Prostate gland (tissue), 2 donors: ENCODE data around the gene TTLL10. TPM values are rescaled to one million over a fixed set of nuclear protein-coding genes. Genes with fewer than 3 reads are reported as not detected.
"Not testable (repeated sequence)": the region's sequence is repeated elsewhere in the genome, so short reads cannot be mapped to it uniquely, and the experiment has no call there.

Experiments
- DNase-seq: peaks from one replicate; pipeline ENCODE4 v3.0.0-alpha.2; 2019; ENCODE audit warnings: low spot score
- H3K27ac ChIP-seq, 2 donors: fragments of 200-600 bp; sonication (generic); 2 replicates each; pipeline ENCODE4 v1.5.1; 2017 to 2019
- H3K27me3 ChIP-seq: fragments of 200-600 bp; sonication (generic); replicated peaks from 2 replicates; pipeline ENCODE4 v1.5.1; 2019; ENCODE audit not compliant: insufficient read depth
- H3K36me3 ChIP-seq, 2 donors: fragments of 200-600 bp; sonication (generic); 1 replicate in 1 of 2; 2 replicates in 1 of 2; pipeline versions ENCODE4 v1.5.1 to v1.8.1; 2017 to 2019
- H3K4me1 ChIP-seq: fragments of 200-600 bp; sonication (generic); replicated peaks from 2 replicates; pipeline ENCODE4 v1.5.1; 2019
- H3K4me3 ChIP-seq, 2 donors: fragments of 200-600 bp; sonication (generic); 2 replicates each; pipeline ENCODE4 v1.5.1; 2017 to 2019
- H3K9me3 ChIP-seq: fragments of 200-600 bp; sonication (generic); 2 replicates; pipeline ENCODE4 v1.5.1; 2017
- POLR2A ChIP-seq: fragments of 450-650 bp; IDR thresholded peaks from one replicate; pipeline ENCODE4 v1.6.1; 2016; ENCODE audit warnings: antibody characterized with exemption, mild to moderate bottlenecking
- POLR2AphosphoS5 ChIP-seq: sonication (generic); formaldehyde crosslinking; IDR thresholded peaks from one replicate; pipeline ENCODE4 v1.6.1; 2017; ENCODE audit warnings: antibody characterized with exemption
- WGBS: methylation state at CpG from one replicate; pipeline ENCODE4 v1.1.5; 2018; 5-methylcytosine and 5-hydroxymethylcytosine counted together
- intact Hi-C: fragments of 100-400 bp; cut with DNase I; formaldehyde crosslinking; loops from one replicate; pipeline ENCODE4 v1.14.2; 2022
- total RNA-seq, 2 donors: library from RNA; depleted of rRNA; stranded (reverse); fragments of >200 nt; gene quantifications; one replicate each; pipeline ENCODE4 v1.1.0, GENCODE V29; 2016
- TF ChIP-seq, protein P1 (sequence below), 4 experiments: fragments of 200-600 bp in 2 of 4; fragments of 450-650 bp in 2 of 4; sonication (generic) in 2 of 4; IDR thresholded peaks; 1 replicate in 3 of 4; 2 replicates in 1 of 4; pipeline ENCODE4 v1.5.1; 2016 to 2019; ENCODE audit warnings: antibody characterized with exemption in 4 of 4, mild to moderate bottlenecking in 2 of 4, moderate library complexity in 2 of 4

TTLL10 gene
- total RNA-seq, 2 donors from 2014 or later: 0.77 to 7.3 TPM

DNA sequence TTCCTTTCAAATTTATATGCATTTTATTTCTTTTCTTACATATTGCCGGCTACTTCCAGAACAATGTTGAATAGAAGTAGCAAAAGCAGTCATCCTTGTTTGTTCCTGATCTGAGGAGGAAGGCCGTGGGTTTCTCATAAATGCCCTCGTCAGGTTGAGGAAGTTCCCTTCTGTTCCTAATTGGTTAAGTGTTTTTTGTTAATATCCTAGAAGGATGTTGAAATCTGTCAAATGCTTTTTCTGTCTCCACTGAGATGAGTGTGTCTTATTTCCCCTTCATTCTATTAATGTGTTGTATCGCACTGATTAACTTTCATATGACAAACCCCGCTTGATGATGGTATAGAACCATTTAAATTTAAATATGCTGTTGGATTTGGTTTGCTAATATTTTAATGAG is 15.4 kb downstream of the TTLL10 start:
- intact Hi-C loops: no loop called here
- 76% methylated on average over 5 of the region's 5 CpGs for WGBS
- TF ChIP-seq POLR2A: no peak
- TF ChIP-seq, protein P1, sequence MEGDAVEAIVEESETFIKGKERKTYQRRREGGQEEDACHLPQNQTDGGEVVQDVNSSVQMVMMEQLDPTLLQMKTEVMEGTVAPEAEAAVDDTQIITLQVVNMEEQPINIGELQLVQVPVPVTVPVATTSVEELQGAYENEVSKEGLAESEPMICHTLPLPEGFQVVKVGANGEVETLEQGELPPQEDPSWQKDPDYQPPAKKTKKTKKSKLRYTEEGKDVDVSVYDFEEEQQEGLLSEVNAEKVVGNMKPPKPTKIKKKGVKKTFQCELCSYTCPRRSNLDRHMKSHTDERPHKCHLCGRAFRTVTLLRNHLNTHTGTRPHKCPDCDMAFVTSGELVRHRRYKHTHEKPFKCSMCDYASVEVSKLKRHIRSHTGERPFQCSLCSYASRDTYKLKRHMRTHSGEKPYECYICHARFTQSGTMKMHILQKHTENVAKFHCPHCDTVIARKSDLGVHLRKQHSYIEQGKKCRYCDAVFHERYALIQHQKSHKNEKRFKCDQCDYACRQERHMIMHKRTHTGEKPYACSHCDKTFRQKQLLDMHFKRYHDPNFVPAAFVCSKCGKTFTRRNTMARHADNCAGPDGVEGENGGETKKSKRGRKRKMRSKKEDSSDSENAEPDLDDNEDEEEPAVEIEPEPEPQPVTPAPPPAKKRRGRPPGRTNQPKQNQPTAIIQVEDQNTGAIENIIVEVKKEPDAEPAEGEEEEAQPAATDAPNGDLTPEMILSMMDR (IDR thresholded peaks at IDR 0.05): no peak
- TF ChIP-seq POLR2AphosphoS5: no peak

DNA sequence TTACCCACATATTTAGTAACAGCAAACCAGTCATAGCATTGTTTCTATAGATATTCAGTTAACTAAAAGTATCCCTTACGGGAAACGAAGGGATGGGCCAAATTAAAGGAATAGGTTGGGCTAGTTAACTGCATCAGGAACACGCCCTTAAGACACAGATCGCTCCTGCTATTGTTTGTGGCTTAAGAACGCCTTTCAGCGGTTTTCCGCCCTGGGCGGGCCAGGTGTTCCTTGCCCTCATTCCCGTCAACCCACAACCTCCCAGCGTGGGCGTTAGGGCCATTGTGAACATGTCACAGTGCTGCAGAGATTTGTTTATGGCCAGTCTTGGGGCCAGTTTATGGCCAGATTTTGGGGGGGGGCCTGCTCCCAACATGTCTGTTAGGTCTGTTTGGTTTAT is 18.1 kb downstream of the TTLL10 start:
- Histone ChIP-seq H3K4me1 (no peaks in the 10 kb centered on the region), H3K9me3 (no peaks in the 10 kb centered on the region), H3K4me3 (no peak overlapping the region), H3K27ac (no peak overlapping the region), H3K36me3 (no peaks in the 10 kb centered on the region), H3K27me3 (no peaks in the 10 kb centered on the region)
- TF ChIP-seq POLR2AphosphoS5 (no peak), POLR2A (no peak)
- TF ChIP-seq, protein P1 (IDR thresholded peaks at IDR 0.05): no peak
- no peak for DNase-seq
- intact Hi-C loops: no loop called here
- 92% methylated on average over 11 of the region's 11 CpGs for WGBS

More for the DNA sequence above, 15.4 kb downstream of the TTLL10 start:
- no peaks in the 10 kb centered on the region for H3K9me3 ChIP-seq
- no peaks in the 10 kb centered on the region for H3K36me3 ChIP-seq
- no peaks in the 10 kb centered on the region for H3K27me3 ChIP-seq
- H3K4me3 ChIP-seq: no peak overlapping the region
- no peak for DNase-seq
- no peak overlapping the region for H3K27ac ChIP-seq
- no peaks in the 10 kb centered on the region for H3K4me1 ChIP-seq

DNA sequence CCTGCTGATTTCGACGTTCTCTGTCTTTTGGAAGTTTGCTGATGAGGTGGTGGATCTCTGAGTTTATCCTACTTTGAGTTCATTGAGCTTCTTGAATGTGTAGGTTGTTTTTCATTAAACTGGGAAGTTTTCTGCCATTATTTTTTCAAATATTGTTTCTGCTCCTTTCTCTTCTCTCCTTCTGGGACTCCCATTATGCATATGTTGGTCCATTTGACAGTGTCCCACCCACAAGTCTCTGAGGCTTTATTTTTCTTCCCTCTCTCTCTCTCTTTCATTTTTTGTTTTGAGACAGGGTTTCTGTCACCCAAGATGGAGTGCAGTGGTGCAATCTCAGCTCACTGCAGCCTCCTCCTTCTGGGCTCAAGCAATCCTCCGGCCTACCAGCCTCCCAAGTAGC is 21.0 kb downstream of the TTLL10 start:
- intact Hi-C loops: no loop called here
- no peak for DNase-seq

DNA sequence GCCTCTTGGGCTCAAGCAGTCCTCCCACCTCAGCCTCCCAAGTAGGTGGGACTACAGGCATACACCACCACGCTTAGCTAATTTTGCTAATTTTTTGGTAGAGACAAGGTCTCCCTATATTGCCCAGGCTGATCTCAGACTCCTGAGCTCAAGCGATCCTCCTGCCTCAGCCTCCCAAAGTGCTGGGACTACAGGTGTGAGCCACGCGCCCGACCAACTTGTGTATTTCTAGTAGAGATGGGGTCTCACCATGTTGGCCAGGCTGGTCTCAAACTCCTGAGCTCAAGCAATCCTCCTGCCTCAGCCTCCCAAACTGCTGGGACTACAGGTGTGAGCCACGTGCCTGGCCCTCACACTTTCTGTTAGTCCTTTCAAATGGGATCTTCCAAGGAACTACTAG is 22.0 kb downstream of the TTLL10 start:
- H3K27me3 ChIP-seq, H3K27ac ChIP-seq, H3K36me3 ChIP-seq, DNase-seq, H3K4me1 ChIP-seq, intact Hi-C loops, H3K4me3 ChIP-seq, H3K9me3 ChIP-seq: not testable (repeated sequence)
- 94% methylated on average over 6 of the region's 6 CpGs for WGBS

More for the DNA sequence above, 21.0 kb downstream of the TTLL10 start:
- Histone ChIP-seq H3K27ac (no peak overlapping the region), H3K9me3 (no peaks in the 10 kb centered on the region), H3K4me3 (no peak overlapping the region), H3K4me1 (no peaks in the 10 kb centered on the region), H3K36me3 (no peaks in the 10 kb centered on the region), H3K27me3 (no peaks in the 10 kb centered on the region)
- 96% methylated on average over 3 of the region's 3 CpGs for WGBS
- TF ChIP-seq POLR2A (no peak), POLR2AphosphoS5 (no peak)
- TF ChIP-seq, protein P1 (IDR thresholded peaks at IDR 0.05): no peak

DNA sequence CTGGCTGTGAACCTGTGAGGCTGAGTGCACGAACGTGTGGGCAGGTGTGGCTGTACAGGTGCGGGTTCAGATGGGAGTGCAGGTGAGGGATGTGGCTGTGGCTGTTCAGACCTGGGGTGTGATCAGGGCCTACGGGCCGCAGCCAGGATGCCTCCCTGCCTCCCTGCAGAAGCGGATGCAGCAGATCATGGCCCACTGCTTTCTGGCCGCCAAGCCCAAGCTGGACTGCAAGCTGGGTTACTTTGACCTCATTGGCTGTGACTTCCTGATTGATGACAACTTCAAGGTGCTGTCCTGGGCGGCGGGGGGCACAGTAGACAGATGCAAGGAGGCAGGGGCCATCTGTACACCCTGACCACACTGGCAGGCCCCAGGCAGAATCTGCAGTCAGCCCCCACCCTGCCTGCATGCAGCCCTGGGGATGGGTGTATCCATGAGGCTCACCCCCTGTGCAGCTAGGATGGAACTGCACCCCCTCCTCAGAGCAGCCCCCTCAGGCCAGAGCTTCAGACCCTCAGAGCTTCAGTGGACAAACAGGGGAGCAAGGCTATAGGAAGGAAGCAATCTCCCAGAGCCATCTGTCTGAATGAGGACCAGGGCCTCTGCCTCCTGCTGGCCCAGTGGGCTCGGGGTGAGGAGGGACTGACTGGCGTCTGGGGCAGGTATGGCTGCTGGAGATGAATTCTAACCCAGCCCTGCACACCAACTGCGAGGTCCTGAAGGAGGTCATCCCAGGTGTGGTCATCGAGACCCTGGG is 22.9 kb downstream of the TTLL10 start:
- Histone ChIP-seq H3K9me3 (no peaks in the 10 kb centered on the region), H3K4me3 (no peak overlapping the region), H3K27ac (no peak overlapping the region), H3K4me1 (no peaks in the 10 kb centered on the region), H3K36me3 (no peaks in the 10 kb centered on the region), H3K27me3 (no peaks in the 10 kb centered on the region)
- no peak for DNase-seq
- TF ChIP-seq POLR2A (no peak), POLR2AphosphoS5 (no peak)
- TF ChIP-seq, protein P1 (IDR thresholded peaks at IDR 0.05): no peak
- intact Hi-C loops: no loop called here
- 83% methylated on average over 13 of the region's 13 CpGs for WGBS
